Neuronal stem cell (in vitro differentiated cells): Measurements from ENCODE around the gene PPEF1.

Source experiments
- DNase-seq: peaks from one replicate; pipeline ENCODE4 v3.0.0-alpha.2; 2013; ENCODE audit warnings: low spot score
- H2AFZ ChIP-seq: one replicate; pipeline ENCODE4 v1.6.1; 2013; ENCODE audit warnings: mild to moderate bottlenecking, low read length, inconsistent platforms
- H2AK5ac ChIP-seq: 2 replicates; pipeline ENCODE4 v1.6.1; 2013; ENCODE audit warnings: low read depth, mild to moderate bottlenecking, inconsistent platforms, low read length, moderate library complexity, mixed read lengths
- H2BK120ac ChIP-seq: 2 replicates; pipeline ENCODE4 v1.6.1; 2013; ENCODE audit warnings: low read depth, mild to moderate bottlenecking, inconsistent platforms, low read length, moderate library complexity, mixed read lengths
- H2BK12ac ChIP-seq: one replicate; pipeline ENCODE4 v1.6.1; 2013; ENCODE audit warnings: low read length, inconsistent platforms
- H2BK15ac ChIP-seq: 2 replicates; pipeline ENCODE4 v1.6.1; 2013; ENCODE audit warnings: mild to moderate bottlenecking, low read length, inconsistent platforms, mixed read lengths
- H2BK5ac ChIP-seq: one replicate; pipeline ENCODE4 v1.6.1; 2013; ENCODE audit warnings: inconsistent platforms, mild to moderate bottlenecking, low read length, moderate library complexity
- H3K14ac ChIP-seq: one replicate; pipeline ENCODE4 v1.6.1; 2013; ENCODE audit warnings: low read length, inconsistent platforms
- H3K18ac ChIP-seq: 2 replicates; pipeline ENCODE4 v1.6.1; 2013; ENCODE audit warnings: low read length, inconsistent platforms
- H3K23ac ChIP-seq: 2 replicates; pipeline ENCODE4 v1.6.1; 2013; ENCODE audit warnings: low read depth, mild to moderate bottlenecking, mixed read lengths, low read length, inconsistent platforms; ENCODE audit not compliant: poor library complexity
- H3K27ac ChIP-seq: replicated peaks from 3 replicates; pipeline ENCODE4 v1.5.1; 2013; ENCODE audit warnings: low read length, inconsistent platforms
- H3K27me3 ChIP-seq, 3 experiments: 2 replicates each; pipeline ENCODE4 v1.6.1; 2013; ENCODE audit warnings: low read length in 3 of 3, mild to moderate bottlenecking in 2 of 3, inconsistent platforms in 1 of 3, low read depth in 1 of 3, mixed read lengths in 1 of 3, moderate library complexity in 1 of 3; ENCODE audit not compliant: control insufficient read depth in 3 of 3, insufficient read depth in 3 of 3
- H3K36me3 ChIP-seq, 2 donors: replicated peaks in 1 of 2; 2 replicates each; pipeline ENCODE4 v1.6.1; 2013; ENCODE audit warnings: low read length in 2 of 2; ENCODE audit not compliant: control insufficient read depth in 2 of 2, insufficient read depth in 2 of 2
- H3K4ac ChIP-seq: 2 replicates; pipeline ENCODE4 v1.6.1; 2013; ENCODE audit warnings: inconsistent platforms, mild to moderate bottlenecking, low read length, moderate library complexity
- H3K4me1 ChIP-seq, 2 donors: 1 replicate in 1 of 2; 2 replicates in 1 of 2; pipeline ENCODE4 v1.6.1; 2013; ENCODE audit warnings: low read length in 2 of 2, low read depth in 1 of 2; ENCODE audit not compliant: control insufficient read depth in 2 of 2, insufficient read depth in 1 of 2
- H3K4me2 ChIP-seq: one replicate; pipeline ENCODE4 v1.6.1; 2013; ENCODE audit warnings: mild to moderate bottlenecking, low read length, inconsistent platforms; ENCODE audit not compliant: insufficient read depth, poor library complexity, severe bottlenecking
- H3K4me3 ChIP-seq, 2 donors: 2 replicates each; pipeline ENCODE4 v1.5.1; 2013; ENCODE audit warnings: low read length in 2 of 2, mild to moderate bottlenecking in 2 of 2, inconsistent platforms in 1 of 2, moderate library complexity in 1 of 2
- H3K79me1 ChIP-seq: one replicate; pipeline ENCODE4 v1.6.1; 2013; ENCODE audit warnings: low read depth, mild to moderate bottlenecking, inconsistent platforms, low read length, moderate library complexity
- H3K9ac ChIP-seq: one replicate; pipeline ENCODE4 v1.6.1; 2013; ENCODE audit warnings: mild to moderate bottlenecking, low read depth, low read length, inconsistent platforms; ENCODE audit not compliant: poor library complexity
- H3K9me3 ChIP-seq, 2 donors: replicated peaks in 1 of 2; 2 replicates each; pipeline versions ENCODE3 to v1.6.1; 2013; ENCODE audit warnings: low read length in 2 of 2, mild to moderate bottlenecking in 2 of 2, inconsistent platforms in 1 of 2, low read depth in 1 of 2, mixed read lengths in 1 of 2, moderate library complexity in 1 of 2; ENCODE audit not compliant: control insufficient read depth in 2 of 2, insufficient read depth in 1 of 2
- H4K8ac ChIP-seq: one replicate; pipeline ENCODE4 v1.6.1; 2013; ENCODE audit warnings: low read depth, mild to moderate bottlenecking, inconsistent platforms, low read length, moderate library complexity
- H4K91ac ChIP-seq: one replicate; pipeline ENCODE4 v1.6.1; 2013; ENCODE audit warnings: low read length, low read depth, mild to moderate bottlenecking, inconsistent platforms; ENCODE audit not compliant: poor library complexity
- WGBS, 2 donors: extraction: QIAGEN DNeasy Blood & Tissue Kit; methylation state at CpG; one replicate each; pipeline ENCODE4 v1.1.7; 2013; ENCODE audit warnings: missing lambda C conversion rate in 2 of 2, mixed read lengths in 1 of 2; ENCODE audit not compliant: insufficient read length in 2 of 2, insufficient replicate concordance in 1 of 2; ENCODE audit errors: extremely low coverage in 2 of 2; 5-methylcytosine and 5-hydroxymethylcytosine counted together

Gene PPEF1

GRCh38 chrX:18702362-18703195 lies 4.9 kb upstream of the PPEF1 start:
- H4K91ac ChIP-seq, result no peak overlapping the region
- peaks cover 0 to 1% of the 10 kb centered on the region in 2 donors for H3K4me1 ChIP-seq
- H3K27ac ChIP-seq, result no peak overlapping the region
- H3K14ac ChIP-seq, result no peak overlapping the region
- no peak overlapping the region for H3K23ac ChIP-seq
- H4K8ac ChIP-seq, result no peak overlapping the region
- no CpG with 5 or more reads among the region's 12 CpGs for WGBS, 2 donors
- DNase-seq, result no peak
- no peak overlapping the region for H3K4me3 ChIP-seq
- H3K4ac ChIP-seq, result no peak overlapping the region
- H3K4me2 ChIP-seq, result no peak overlapping the region
- no peak overlapping the region for H3K9ac ChIP-seq
- H2BK120ac ChIP-seq, result no peak overlapping the region
- no peak overlapping the region for H2BK15ac ChIP-seq
- H3K36me3 ChIP-seq, result no peaks in the 10 kb centered on the region
- no peak overlapping the region for H2AK5ac ChIP-seq
- H3K9me3 ChIP-seq, result no peaks in the 10 kb centered on the region
- no peak overlapping the region for H3K18ac ChIP-seq
- no peak overlapping the region for H2AFZ ChIP-seq
- no peak overlapping the region for H2BK5ac ChIP-seq
- peaks cover 0 to 6% (median 0%) of the 10 kb centered on the region in 3 experiments for H3K27me3 ChIP-seq
- H2BK12ac ChIP-seq, result no peak overlapping the region
- H3K79me1 ChIP-seq, result no peaks in the 10 kb centered on the region

GRCh38 chrX:18709833-18710232 lies 2.4 kb downstream of the PPEF1 start:
- WGBS, 2 donors, result no CpG with 5 or more reads among the region's 3 CpGs
- Histone ChIP-seq H4K8ac (no peak overlapping the region), H2BK12ac (no peak overlapping the region)

GRCh38 chrX:18714910-18715309 lies 7.5 kb downstream of the PPEF1 start:
- Histone ChIP-seq H3K14ac (no peak overlapping the region), H2AFZ (no peak overlapping the region), H3K79me1 (no peaks in the 10 kb centered on the region), H3K18ac (no peak overlapping the region), H2BK5ac (no peak overlapping the region), H4K8ac (no peak overlapping the region), H2AK5ac (no peak overlapping the region), H2BK15ac (no peak overlapping the region), H2BK12ac (no peak overlapping the region), H3K4me3 (no peak overlapping the region), H2BK120ac (no peak overlapping the region), H3K9me3 (no peaks in the 10 kb centered on the region), H3K23ac (no peak overlapping the region), H4K91ac (no peak overlapping the region), H3K27me3 (no peaks in the 10 kb centered on the region), H3K4me2 (no peak overlapping the region), H3K36me3 (no peaks in the 10 kb centered on the region), H3K9ac (no peak overlapping the region), H3K4ac (no peak overlapping the region), H3K4me1 (no peaks in the 10 kb centered on the region), H3K27ac (no peak overlapping the region)
- no peak for DNase-seq
- no CpG with 5 or more reads among the region's 9 CpGs for WGBS, 2 donors

More at GRCh38 chrX:18709833-18710232, 2.4 kb downstream of the PPEF1 start:
- H2BK120ac ChIP-seq, result no peak overlapping the region
- H3K14ac ChIP-seq, result no peak overlapping the region
- no peak overlapping the region for H3K9ac ChIP-seq
- no peak for DNase-seq
- H3K79me1 ChIP-seq, result no peaks in the 10 kb centered on the region
- no peaks in the 10 kb centered on the region for H3K4me1 ChIP-seq
- H3K4me2 ChIP-seq, result no peak overlapping the region
- H3K18ac ChIP-seq, result no peak overlapping the region
- H2AFZ ChIP-seq, result no peak overlapping the region
- H4K91ac ChIP-seq, result no peak overlapping the region
- no peak overlapping the region for H2BK5ac ChIP-seq
- H2BK15ac ChIP-seq, result no peak overlapping the region
- no peak overlapping the region for H3K27ac ChIP-seq
- no peaks in the 10 kb centered on the region for H3K9me3 ChIP-seq
- no peak overlapping the region for H3K4me3 ChIP-seq
- H3K27me3 ChIP-seq, result no peaks in the 10 kb centered on the region
- H3K4ac ChIP-seq, result no peak overlapping the region
- no peaks in the 10 kb centered on the region for H3K36me3 ChIP-seq
- no peak overlapping the region for H2AK5ac ChIP-seq
- H3K23ac ChIP-seq, result no peak overlapping the region

- Histone ChIP-seq H2BK12ac (no peak overlapping the region), H3K36me3 (no peaks in the 10 kb centered on the region), H2BK120ac (no peak overlapping the region), H3K18ac (no peak overlapping the region), H3K27me3 (no peaks in the 10 kb centered on the region), H2BK15ac (no peak overlapping the region), H3K4me2 (no peak overlapping the region), H3K79me1 (no peaks in the 10 kb centered on the region), H4K8ac (no peak overlapping the region), H4K91ac (no peak overlapping the region), H3K4me1 (peaks cover 0 to 2% of the 10 kb centered on the region in 2 donors), H2AFZ (no peak overlapping the region), H2AK5ac (no peak overlapping the region), H3K4ac (no peak overlapping the region), H3K9me3 (no peaks in the 10 kb centered on the region), H3K27ac (no peak overlapping the region), H3K9ac (no peak overlapping the region), H3K4me3 (no peak overlapping the region), H3K14ac (no peak overlapping the region), H2BK5ac (no peak overlapping the region), H3K23ac (no peak overlapping the region)
- no peak for DNase-seq
- no CpG with 5 or more reads among the region's 4 CpGs for WGBS, 2 donors
These were observed 12.4 kb downstream of the PPEF1 start for GRCh38 chrX:18719852-18720251.
